PC-3 (cell line): ENCODE data around the gene PDE6A. TPM values are rescaled to one million over a fixed set of nuclear protein-coding genes. Genes with fewer than 3 reads are reported as not detected.
"Not testable (repeated sequence)": the region's sequence is repeated elsewhere in the genome, so short reads cannot be mapped to it uniquely, and the experiment has no call there.

Experiments used
- ATAC-seq: fragments of 200-7000 bp; cut with Tn5 transposase; 2 replicates; pipeline ENCODE4 v1.9.1; 2020; ENCODE audit warnings: mild to moderate bottlenecking, moderate library complexity
- BruUV-seq: library from RNA; stranded (reverse); fragments of 400-500 nt; replicated peaks from 2 replicates; lab custom pipeline; 2021; lab: Mats Ljungman, UMichigan
- CTCF ChIA-PET: fragments of 300-600 bp; sonication (Branson Sonifier 250); formaldehyde crosslinking; loops from one replicate; lab custom pipeline; 2022; ENCODE audit warnings: antibody characterized with exemption; lab: Charles Lee
- POLR2A ChIA-PET: fragments of 300-600 bp; sonication (Branson Sonifier 250); formaldehyde crosslinking; loops from one replicate; lab custom pipeline; 2022; ENCODE audit warnings: antibody characterized with exemption; ENCODE audit not compliant: unreplicated experiment; lab: Charles Lee
- DNase-seq: peaks from one replicate; pipeline ENCODE4 v3.0.0-alpha.2; 2015
- H2AFZ ChIP-seq: fragments of 300-600 bp; sonication (generic); 2 replicates; pipeline ENCODE4 v1.6.0; 2016; ENCODE audit warnings: antibody characterized with exemption, low read length
- H3F3A ChIP-seq: fragments of 300-600 bp; sonication (generic); one replicate; pipeline ENCODE4 v1.6.0; 2017; ENCODE audit warnings: antibody characterized with exemption, low read length, control low read depth, mild to moderate bottlenecking; ENCODE audit not compliant: unreplicated experiment
- H3K27ac ChIP-seq: fragments of 300-600 bp; sonication (generic); 2 replicates; pipeline ENCODE4 v1.5.1; 2016; ENCODE audit warnings: mild to moderate bottlenecking, low read length
- H3K27me3 ChIP-seq: fragments of 300-600 bp; sonication (generic); 2 replicates; pipeline ENCODE4 v1.6.1; 2016; ENCODE audit warnings: low read length, mixed read lengths
- H3K36me3 ChIP-seq: fragments of 300-600 bp; sonication (generic); 2 replicates; pipeline ENCODE4 v1.6.1; 2016; ENCODE audit warnings: low read depth, mixed run types, low read length, mixed read lengths
- H3K4me1 ChIP-seq: fragments of 300-600 bp; sonication (generic); 2 replicates; pipeline ENCODE4 v1.5.1; 2016; ENCODE audit warnings: low read length; ENCODE audit not compliant: insufficient read depth
- H3K4me2 ChIP-seq: fragments of 300-600 bp; sonication (generic); 2 replicates; pipeline ENCODE4 v1.6.0; 2016; ENCODE audit warnings: low read length
- H3K4me3 ChIP-seq: fragments of 300-600 bp; sonication (generic); 2 replicates; pipeline ENCODE4 v1.5.1; 2016; ENCODE audit warnings: mild to moderate bottlenecking, low read length, mixed read lengths
- H3K79me2 ChIP-seq: fragments of 300-600 bp; sonication (generic); 2 replicates; pipeline ENCODE4 v1.6.1; 2017; ENCODE audit warnings: low read length, mixed read lengths
- H3K9ac ChIP-seq: fragments of 300-600 bp; sonication (generic); 2 replicates; pipeline ENCODE4 v1.6.0; 2016; ENCODE audit warnings: mild to moderate bottlenecking, low read length
- H3K9me2 ChIP-seq: fragments of 300-600 bp; sonication (generic); replicated peaks from 2 replicates; pipeline ENCODE4 v1.6.1; 2016; ENCODE audit warnings: mixed run types, low read length, mixed read lengths
- H3K9me3 ChIP-seq: fragments of 300-600 bp; sonication (generic); 2 replicates; pipeline ENCODE4 v1.6.1; 2016; ENCODE audit warnings: low read length, mixed read lengths
- H4K20me1 ChIP-seq: fragments of 300-600 bp; sonication (generic); 2 replicates; pipeline ENCODE4 v1.6.1; 2016; ENCODE audit warnings: low read length, mixed read lengths
- CTCF ChIP-seq: fragments of 300-600 bp; sonication (generic); conservative IDR thresholded peaks from 2 replicates; pipeline ENCODE4 v1.5.1; 2017; ENCODE audit warnings: antibody characterized with exemption, low read depth, mild to moderate bottlenecking, low read length
- EZH2 ChIP-seq: fragments of 300-600 bp; sonication (generic); IDR thresholded peaks from one replicate; pipeline ENCODE4 v1.6.1; 2017; ENCODE audit warnings: antibody characterized with exemption, mild to moderate bottlenecking, low read length; ENCODE audit not compliant: unreplicated experiment
- EZH2phosphoT487 ChIP-seq: fragments of 300-600 bp; sonication (generic); IDR thresholded peaks from 2 replicates; pipeline ENCODE4 v1.6.1; 2018; ENCODE audit warnings: mild to moderate bottlenecking, antibody characterized with exemption, low read length, borderline replicate concordance
- intact Hi-C: fragments of 100-400 bp; cut with micrococcal nuclease; formaldehyde crosslinking; loops from 2 replicates; pipeline ENCODE4 v1.9.0; 2023
- total RNA-seq: library from RNA; depleted of rRNA; stranded (reverse); fragments of >200 nt; gene quantifications from 2 replicates; pipeline ENCODE4 v1.2.3, GENCODE V29; 2014

PDE6A gene
- total RNA-seq, 1 experiment from 2014 or later: not detected

- DNase-seq: no peak
- Histone ChIP-seq H4K20me1 (no peaks in the 10 kb centered on the region), H3K4me3 (no peak overlapping the region), H3K9ac (no peak overlapping the region), H2AFZ (no peak overlapping the region), H3K27ac (no peak overlapping the region), H3K9me3 (no peaks in the 10 kb centered on the region), H3K4me2 (no peak overlapping the region), H3K36me3 (no peaks in the 10 kb centered on the region), H3K9me2 (no peaks in the 10 kb centered on the region), H3K79me2 (no peaks in the 10 kb centered on the region), H3F3A (no peaks in the 10 kb centered on the region), H3K27me3 (no peaks in the 10 kb centered on the region), H3K4me1 (peaks cover 9% of the 10 kb centered on the region; the same call in 1 of the 2 replicates)
- ChIA-PET POLR2A (no interaction called here), CTCF (interaction anchor here (0.6 to 0.7 kb wide), 2 partner anchors 25 to 31 kb away, joined by 3 to 8 read pairs; no protein-coding TSS in a partner anchor)
- no peak for ATAC-seq
- intact Hi-C loops: no loop called here
- no TSS peak for BruUV-seq
- no peak for TF ChIP-seq EZH2phosphoT487
- no peak for TF ChIP-seq CTCF
- no peak for TF ChIP-seq EZH2
These were observed 81.4 kb downstream of the PDE6A start for GRCh38 chr5:149863176-149863575.

GRCh38 chr5:149860801-149861322, 83.7 kb downstream of the PDE6A start:
- POLR2A ChIA-PET: no interaction called here
- Histone ChIP-seq H3K9me2 (no peaks in the 10 kb centered on the region), H3K27ac (no peak overlapping the region), H3K27me3 (no peaks in the 10 kb centered on the region), H4K20me1 (no peaks in the 10 kb centered on the region), H3K4me2 (no peak overlapping the region), H3K9me3 (no peaks in the 10 kb centered on the region), H3K9ac (no peak overlapping the region), H2AFZ (no peak overlapping the region), H3K4me3 (no peak overlapping the region), H3K4me1 (peaks cover 16% of the 10 kb centered on the region; the same call in 1 of the 2 replicates), H3K36me3 (no peaks in the 10 kb centered on the region), H3K79me2 (no peaks in the 10 kb centered on the region), H3F3A (no peaks in the 10 kb centered on the region)
- DNase-seq (peak; percentile 60), ATAC-seq (peak; percentile 95)
- TF ChIP-seq EZH2phosphoT487 (no peak), EZH2 (no peak), CTCF (no peak)
- intact Hi-C loops: no loop called here
- CTCF ChIA-PET: interaction anchor here (0.5 to 0.9 kb wide), 3 partner anchors 27 to 97 kb away, joined by 3 to 26 read pairs (median 3); no protein-coding TSS in a partner anchor
- no TSS peak for BruUV-seq

- Histone ChIP-seq H3K4me1 (peaks cover 16% of the 10 kb centered on the region; the same call in 1 of the 2 replicates), H3K9me3 (no peaks in the 10 kb centered on the region), H3K4me3 (no peak overlapping the region), H3K9ac (no peak overlapping the region), H4K20me1 (no peaks in the 10 kb centered on the region), H3K27ac (no peak overlapping the region), H3K36me3 (no peaks in the 10 kb centered on the region), H3K4me2 (no peak overlapping the region), H3K9me2 (no peaks in the 10 kb centered on the region), H3K79me2 (no peaks in the 10 kb centered on the region), H2AFZ (no peak overlapping the region), H3F3A (no peaks in the 10 kb centered on the region), H3K27me3 (no peaks in the 10 kb centered on the region)
- no TSS peak for BruUV-seq
- ATAC-seq (no peak), DNase-seq (no peak)
- intact Hi-C loops: no loop called here
- ChIA-PET CTCF (interaction anchor here (0.9 kb wide), 1 partner anchor 30 kb away, joined by 3 read pairs; no protein-coding TSS in a partner anchor), POLR2A (no interaction called here)
- TF ChIP-seq EZH2phosphoT487 (no peak), CTCF (no peak), EZH2 (no peak)
These were observed 84.8 kb downstream of the PDE6A start for GRCh38 chr5:149859746-149860145.

DNA sequence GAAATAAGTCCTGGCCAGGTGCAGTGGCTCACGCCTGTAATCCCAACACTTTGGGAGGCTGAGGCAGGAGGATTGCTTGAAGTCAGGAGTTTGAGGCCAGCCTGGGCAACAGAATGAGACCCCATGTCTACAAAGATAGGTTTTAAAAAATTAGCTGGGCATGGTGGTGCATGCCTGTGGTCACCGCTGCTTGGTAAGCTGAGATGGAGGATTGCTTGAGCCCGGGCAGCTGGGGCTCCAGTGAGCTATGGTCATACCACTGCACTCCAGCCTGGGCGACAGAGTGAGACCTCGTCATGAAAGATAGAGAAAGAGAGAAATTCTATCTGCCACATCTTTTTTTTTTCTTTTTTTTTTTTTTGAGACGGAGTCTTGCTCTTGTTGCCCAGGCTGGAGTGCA, 86.1 kb downstream of the PDE6A start:
- BruUV-seq, H2AFZ ChIP-seq, H3K4me2 ChIP-seq, POLR2A ChIA-PET, H4K20me1 ChIP-seq, ATAC-seq, H3F3A ChIP-seq, H3K27ac ChIP-seq, CTCF ChIA-PET, H3K9me3 ChIP-seq, H3K9me2 ChIP-seq, H3K36me3 ChIP-seq, H3K27me3 ChIP-seq, intact Hi-C loops, H3K4me3 ChIP-seq, DNase-seq, H3K9ac ChIP-seq, H3K79me2 ChIP-seq: not testable (repeated sequence)
- H3K4me1 ChIP-seq: peaks cover 16% of the 10 kb centered on the region; the same call in 1 of the 2 replicates
